Central memory CD8-positive, alpha-beta T cell (primary cell): Measurements from ENCODE around the gene GRWD1.

ENCODE experiments used
- ATAC-seq: fragments of 150-1000 bp; cut with Tn5 transposase; replicated peaks from 2 replicates; pipeline ENCODE4 v1.10.0; 2022; ENCODE audit warnings: mild to moderate bottlenecking, moderate FRiP score, moderate number of reproducible peaks; ENCODE audit not compliant: poor library complexity, severe bottlenecking; ENCODE audit errors: extremely low read depth
- DNase-seq, 2 donors: peaks; one replicate each; pipeline ENCODE4 v3.0.0; 2021; ENCODE audit warnings: low spot score in 2 of 2
- H3K27ac Mint-ChIP-seq: one replicate; pipeline ENCODE4 v1.8.0; 2022; ENCODE audit warnings: low read depth, mild to moderate bottlenecking, moderate library complexity, mixed read lengths
- H3K27me3 Mint-ChIP-seq: one replicate; pipeline ENCODE4 v1.8.0; 2022; ENCODE audit warnings: mixed read lengths
- H3K36me3 Mint-ChIP-seq: one replicate; pipeline ENCODE4 v1.8.0; 2022; ENCODE audit warnings: mild to moderate bottlenecking, moderate library complexity, mixed read lengths; ENCODE audit not compliant: insufficient read depth
- H3K4me1 Mint-ChIP-seq: one replicate; pipeline ENCODE4 v1.8.0; 2022; ENCODE audit warnings: mixed read lengths
- H3K4me3 Mint-ChIP-seq: one replicate; pipeline ENCODE4 v1.8.0; 2022; ENCODE audit warnings: mild to moderate bottlenecking, moderate library complexity, mixed read lengths
- H3K9me3 Mint-ChIP-seq: one replicate; pipeline ENCODE4 v1.8.0; 2022; ENCODE audit warnings: mixed read lengths

GRWD1 gene

DNA sequence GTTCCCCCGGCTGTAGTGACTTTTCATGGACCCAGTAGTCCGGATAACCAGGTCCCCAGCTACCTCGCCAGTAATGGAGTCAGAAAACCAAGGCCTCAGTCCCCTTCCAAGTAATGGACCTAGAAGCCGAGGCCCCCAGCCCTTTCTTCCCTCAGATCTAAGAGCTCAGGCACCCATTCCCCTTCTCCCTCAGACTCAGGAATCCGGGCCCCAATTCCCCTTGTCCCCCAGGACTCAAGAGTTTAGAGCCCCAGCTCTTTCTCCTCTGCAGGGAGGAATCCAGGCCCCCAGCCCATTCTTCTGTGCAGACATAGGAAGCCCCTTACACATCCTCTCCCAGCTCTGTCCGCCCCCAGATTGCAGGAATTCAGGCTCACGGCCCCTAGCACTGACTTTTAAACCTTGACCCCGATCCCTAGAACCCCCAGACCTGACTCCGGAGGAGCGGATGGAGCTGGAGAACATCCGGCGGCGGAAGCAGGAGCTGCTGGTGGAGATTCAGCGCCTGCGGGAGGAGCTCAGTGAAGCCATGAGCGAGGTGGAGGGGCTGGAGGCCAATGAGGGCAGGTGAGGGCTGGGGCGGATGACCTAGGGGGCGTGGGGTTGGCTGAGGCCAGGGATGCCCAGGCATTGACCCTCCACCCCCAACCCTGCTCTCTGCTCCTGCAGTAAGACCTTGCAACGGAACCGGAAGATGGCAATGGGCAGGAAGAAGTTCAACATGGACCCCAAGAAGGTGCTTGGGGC lies 24.3 kb downstream of the GRWD1 start:
- no peak for DNase-seq
- ATAC-seq, result no peak
- peaks cover 21% of the 10 kb centered on the region for H3K36me3 Mint-ChIP-seq
- H3K4me3 Mint-ChIP-seq, result peak overlapping the region; percentile 89
- no peaks in the 10 kb centered on the region for H3K27me3 Mint-ChIP-seq
- peaks cover 16% of the 10 kb centered on the region for H3K4me1 Mint-ChIP-seq
- H3K27ac Mint-ChIP-seq, result peak overlapping the region; percentile 74
- no peaks in the 10 kb centered on the region for H3K9me3 Mint-ChIP-seq

- Mint-ChIP-seq H3K27me3 (no peaks in the 10 kb centered on the region), H3K36me3 (peaks cover 20% of the 10 kb centered on the region), H3K4me1 (peaks cover 16% of the 10 kb centered on the region), H3K4me3 (peak overlapping the region; percentile 89), H3K9me3 (no peaks in the 10 kb centered on the region), H3K27ac (peak overlapping the region; percentile 74)
- no peak for DNase-seq
- no peak for ATAC-seq
Measured at GRCh38 chr19:48470856-48471255, 25.1 kb downstream of the GRWD1 start.

GRCh38 chr19:48471836-48472235 lies 26.1 kb downstream of the GRWD1 start:
- Mint-ChIP-seq H3K4me1 (peaks cover 16% of the 10 kb centered on the region), H3K36me3 (peaks cover 23% of the 10 kb centered on the region), H3K9me3 (no peaks in the 10 kb centered on the region), H3K27me3 (no peaks in the 10 kb centered on the region), H3K4me3 (no peak overlapping the region), H3K27ac (no peak overlapping the region)
- DNase-seq (no peak), ATAC-seq (no peak)

DNA sequence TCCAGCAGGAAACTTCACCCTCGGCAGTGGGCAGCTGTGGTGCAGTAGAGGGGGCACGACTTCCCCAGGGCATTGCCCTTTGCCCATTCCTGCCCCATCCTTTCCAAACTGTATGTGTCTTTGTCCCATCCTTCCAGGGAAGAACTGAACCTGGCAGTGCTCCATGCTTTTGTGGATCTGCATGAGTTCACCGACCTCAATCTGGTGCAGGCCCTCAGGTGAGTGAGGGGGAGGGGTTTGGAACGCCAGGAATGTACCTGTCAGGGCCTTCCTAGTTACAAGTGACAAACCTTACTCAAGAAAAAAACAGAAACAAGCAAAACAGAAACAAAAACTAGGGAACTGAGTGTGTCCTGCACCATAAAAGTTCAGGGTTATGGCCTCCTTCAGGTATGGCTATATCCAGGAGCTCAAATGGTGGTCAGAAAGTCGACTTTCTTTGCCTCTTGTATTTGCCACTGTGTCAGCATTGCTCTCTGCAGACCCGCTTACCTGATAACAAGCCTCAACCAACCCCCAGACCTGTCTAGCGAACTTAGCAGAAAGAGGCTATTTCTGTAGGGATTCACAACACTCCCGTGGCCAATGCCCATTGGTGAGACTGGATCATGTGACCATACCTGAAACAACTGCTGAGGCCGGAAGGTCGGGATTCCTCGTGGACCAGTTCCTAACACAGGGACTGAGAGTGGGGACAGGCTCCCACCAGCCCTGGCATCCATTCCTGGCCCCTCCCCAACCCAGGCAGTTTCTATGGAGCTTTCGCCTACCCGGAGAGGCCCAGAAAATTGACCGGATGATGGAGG lies 27.6 kb downstream of the GRWD1 start:
- Mint-ChIP-seq H3K27me3 (no peaks in the 10 kb centered on the region), H3K4me3 (no peak overlapping the region), H3K36me3 (peaks cover 20% of the 10 kb centered on the region), H3K27ac (no peak overlapping the region), H3K4me1 (peaks cover 16% of the 10 kb centered on the region), H3K9me3 (no peaks in the 10 kb centered on the region)
- no peak for ATAC-seq
- no peak for DNase-seq

DNA sequence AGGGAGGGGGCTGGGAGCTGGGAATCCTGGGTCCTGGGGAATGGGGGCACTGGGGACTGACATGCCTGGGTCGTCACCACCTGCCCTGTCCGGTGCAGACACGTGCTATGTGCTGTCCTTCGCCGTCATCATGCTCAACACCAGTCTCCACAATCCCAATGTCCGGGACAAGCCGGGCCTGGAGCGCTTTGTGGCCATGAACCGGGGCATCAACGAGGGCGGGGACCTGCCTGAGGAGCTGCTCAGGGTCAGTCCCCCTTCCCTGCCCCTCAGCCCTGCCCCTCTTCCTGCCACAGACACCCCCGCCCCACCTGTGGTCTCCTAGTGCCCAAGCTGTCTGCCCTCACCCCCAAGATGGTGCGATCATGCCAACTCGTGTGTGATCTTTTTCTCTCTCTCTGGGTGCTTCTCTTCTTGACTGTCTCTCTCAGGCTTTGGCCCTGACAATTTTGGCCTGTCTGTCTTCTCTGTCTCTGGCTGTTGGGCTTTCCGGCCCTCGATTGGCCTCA lies 28.4 kb downstream of the GRWD1 start:
- Mint-ChIP-seq H3K36me3 (peaks cover 16% of the 10 kb centered on the region), H3K27me3 (no peaks in the 10 kb centered on the region), H3K9me3 (no peaks in the 10 kb centered on the region), H3K4me3 (no peak overlapping the region), H3K4me1 (peaks cover 16% of the 10 kb centered on the region), H3K27ac (no peak overlapping the region)
- ATAC-seq (no peak), DNase-seq (no peak)

DNA sequence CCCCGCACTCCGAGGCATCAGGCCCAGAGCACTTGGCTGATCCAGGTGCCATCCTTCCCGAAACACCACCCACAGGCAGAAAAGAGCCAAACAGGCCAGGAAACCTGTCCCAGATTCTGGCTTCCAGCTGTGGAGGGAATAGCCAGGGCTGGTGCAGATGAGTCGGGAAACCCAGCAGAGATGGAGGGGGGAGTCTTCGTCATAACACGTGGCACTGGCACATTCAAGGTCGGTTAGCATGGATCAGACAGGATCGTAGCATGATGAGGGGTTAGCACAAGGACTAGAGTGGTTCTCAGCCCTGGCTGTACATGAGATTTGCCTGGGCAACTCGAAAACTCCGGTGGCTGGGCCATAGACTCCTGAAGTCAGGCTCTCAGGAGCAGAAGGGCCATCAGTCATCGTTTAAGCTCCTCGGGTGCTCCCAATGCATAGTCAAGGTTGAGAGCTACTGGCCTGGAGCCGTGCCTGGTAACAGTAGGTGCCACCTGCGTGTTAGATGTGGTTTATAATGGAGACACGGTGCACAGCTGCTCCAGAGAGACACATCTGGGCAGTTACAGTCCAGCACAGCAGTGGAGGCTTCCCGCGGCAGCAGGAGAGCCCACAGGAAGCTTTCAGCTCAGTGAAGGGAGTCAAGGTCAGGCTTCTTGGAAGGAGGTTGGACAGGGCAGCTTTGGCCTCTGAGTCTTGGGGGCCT lies 29.7 kb downstream of the GRWD1 start:
- Mint-ChIP-seq H3K27ac (no peak overlapping the region), H3K36me3 (peaks cover 12% of the 10 kb centered on the region), H3K9me3 (no peaks in the 10 kb centered on the region), H3K27me3 (no peaks in the 10 kb centered on the region), H3K4me1 (peaks cover 12% of the 10 kb centered on the region), H3K4me3 (no peak overlapping the region)
- no peak for ATAC-seq
- DNase-seq, result no peak

DNA sequence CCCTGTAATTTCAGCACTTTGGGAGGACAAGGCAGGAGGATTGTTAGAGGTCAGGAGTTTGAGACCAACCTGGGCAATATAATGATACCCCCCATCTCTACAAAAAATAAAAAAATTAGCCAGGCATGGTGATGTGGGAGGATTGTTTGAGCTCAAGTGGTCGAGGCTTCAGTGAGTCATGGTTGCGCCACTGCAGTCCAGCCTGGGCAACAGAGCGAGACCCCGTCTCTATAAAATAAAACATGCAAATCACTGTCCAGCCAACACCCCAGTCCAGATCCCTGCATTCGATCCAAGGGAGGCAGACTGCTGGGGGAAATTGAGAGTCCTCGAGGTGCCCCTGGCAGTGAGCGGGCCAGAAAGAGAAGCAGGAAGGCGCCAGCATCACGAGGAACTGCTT lies 30.4 kb downstream of the GRWD1 start:
- peaks cover 19% of the 10 kb centered on the region for H3K4me1 Mint-ChIP-seq
- H3K9me3 Mint-ChIP-seq, result no peaks in the 10 kb centered on the region
- DNase-seq (no peak), ATAC-seq (no peak)
- H3K27ac Mint-ChIP-seq, result no peak overlapping the region
- peaks cover 16% of the 10 kb centered on the region for H3K36me3 Mint-ChIP-seq
- no peaks in the 10 kb centered on the region for H3K27me3 Mint-ChIP-seq
- no peak overlapping the region for H3K4me3 Mint-ChIP-seq

DNA sequence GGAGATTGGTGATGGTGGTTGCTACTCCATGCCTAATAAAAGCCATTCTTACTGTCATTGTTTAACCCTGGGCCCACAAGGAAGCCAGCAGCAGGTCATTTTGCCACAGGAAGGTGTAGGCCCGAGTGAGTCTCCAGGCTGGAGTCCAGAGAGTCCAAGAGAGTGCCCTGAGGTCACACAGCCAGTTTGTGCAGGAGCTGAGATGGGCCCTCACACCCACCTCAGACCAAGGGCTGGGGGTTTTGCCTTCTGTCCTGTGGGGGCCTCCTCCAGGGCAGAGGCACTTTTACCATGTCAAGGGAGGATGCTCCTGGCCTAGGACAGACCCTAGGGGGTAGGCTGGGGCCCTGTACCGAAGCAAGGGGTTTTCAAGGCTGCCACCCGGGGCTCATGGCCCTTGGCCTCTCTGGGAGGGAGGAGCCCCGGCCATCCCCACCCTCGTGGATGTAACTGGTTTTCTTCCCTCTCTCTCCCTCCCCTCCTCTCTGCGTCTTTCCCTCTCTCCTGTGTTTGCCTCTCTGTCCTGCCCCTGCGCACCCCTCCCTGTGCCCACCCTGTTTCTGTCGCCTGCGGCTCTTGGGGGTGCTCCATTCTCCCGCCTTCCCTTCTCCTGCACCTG lies 31.4 kb downstream of the GRWD1 start:
- no peaks in the 10 kb centered on the region for H3K9me3 Mint-ChIP-seq
- peaks cover 16% of the 10 kb centered on the region for H3K36me3 Mint-ChIP-seq
- H3K4me3 Mint-ChIP-seq, result no peak overlapping the region
- peaks cover 20% of the 10 kb centered on the region for H3K4me1 Mint-ChIP-seq
- no peak for ATAC-seq
- H3K27ac Mint-ChIP-seq, result no peak overlapping the region
- DNase-seq, result no peak
- no peaks in the 10 kb centered on the region for H3K27me3 Mint-ChIP-seq

DNA sequence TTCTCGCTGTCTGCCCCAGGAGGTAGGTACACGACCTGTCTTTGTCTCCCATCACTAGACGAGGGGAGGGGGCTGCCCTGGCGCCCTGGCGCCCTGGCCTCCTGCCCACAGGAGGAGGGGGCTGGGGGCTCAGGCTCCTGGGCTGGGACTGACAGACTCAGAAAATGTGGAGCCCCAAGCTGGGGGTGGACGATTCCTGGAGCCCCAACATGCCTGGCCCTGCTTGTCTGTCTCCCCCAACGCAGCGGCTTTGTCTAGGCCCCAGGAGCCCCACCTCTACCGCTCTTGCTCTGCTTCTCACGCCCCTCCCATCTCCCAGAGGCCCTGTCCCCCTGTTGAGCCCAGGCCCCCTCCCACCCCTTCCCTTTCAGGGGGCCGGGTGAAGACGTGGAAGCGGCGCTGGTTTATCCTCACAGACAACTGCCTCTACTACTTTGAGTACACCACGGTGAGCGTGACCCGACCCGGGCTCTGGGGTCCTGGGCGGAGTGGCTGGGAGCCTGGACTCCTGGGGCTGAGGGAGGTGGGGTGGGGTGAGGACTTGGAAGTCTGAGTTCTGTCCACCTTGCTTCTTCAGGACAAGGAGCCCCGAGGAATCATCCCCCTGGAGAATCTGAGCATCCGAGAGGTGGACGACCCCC lies 32.0 kb downstream of the GRWD1 start:
- ATAC-seq (no peak), DNase-seq (no peak)
- peaks cover 16% of the 10 kb centered on the region for H3K4me1 Mint-ChIP-seq
- H3K4me3 Mint-ChIP-seq, result no peak overlapping the region
- no peak overlapping the region for H3K27ac Mint-ChIP-seq
- H3K9me3 Mint-ChIP-seq, result no peaks in the 10 kb centered on the region
- H3K36me3 Mint-ChIP-seq, result peaks cover 16% of the 10 kb centered on the region
- H3K27me3 Mint-ChIP-seq, result no peaks in the 10 kb centered on the region

- peaks cover 10% of the 10 kb centered on the region for H3K36me3 Mint-ChIP-seq
- no peak overlapping the region for H3K4me3 Mint-ChIP-seq
- no peak for DNase-seq
- no peaks in the 10 kb centered on the region for H3K27me3 Mint-ChIP-seq
- H3K9me3 Mint-ChIP-seq, result no peaks in the 10 kb centered on the region
- H3K4me1 Mint-ChIP-seq, result peaks cover 15% of the 10 kb centered on the region
- peak overlapping the region; percentile 80 for H3K27ac Mint-ChIP-seq
- ATAC-seq, result no peak
Measured at GRCh38 chr19:48478339-48479256, 32.8 kb downstream of the GRWD1 start.

GRCh38 chr19:48479686-48480085 lies 33.9 kb downstream of the GRWD1 start:
- H3K4me1 Mint-ChIP-seq, result peaks cover 9% of the 10 kb centered on the region
- H3K27me3 Mint-ChIP-seq, result no peaks in the 10 kb centered on the region
- peak overlapping the region; percentile 80 for H3K27ac Mint-ChIP-seq
- no peaks in the 10 kb centered on the region for H3K9me3 Mint-ChIP-seq
- H3K4me3 Mint-ChIP-seq, result peak overlapping the region; percentile 83
- DNase-seq, result no peak
- H3K36me3 Mint-ChIP-seq, result peaks cover 10% of the 10 kb centered on the region
- ATAC-seq, result no peak
